ENCODE data around the gene WARS2.

GRCh38 chr1:119146466-119146865, 6.0 kb upstream of the WARS2 start:
- TF ChIP-seq CTCF (IDR thresholded peaks at IDR 0.05) = no peak
- TF ChIP-seq EZH2phosphoT487 (IDR thresholded peaks at IDR 0.05) = no peak

Measured in neural progenitor cell (in vitro differentiated cells).